Keratinocyte (primary cell): Measurements from ENCODE around the gene KRTAP5-3.

ENCODE experiments used
- CTCF ChIP-seq, 3 experiments: IDR thresholded peaks in 1 of 3; conservative IDR thresholded peaks in 1 of 3; optimal IDR thresholded peaks in 1 of 3; 2 replicates in 2 of 3; 3 replicates in 1 of 3; pipeline versions ENCODE3 to v1.5.1; 2011; ENCODE audit warnings: low read length in 3 of 3, mild to moderate bottlenecking in 3 of 3, moderate library complexity in 2 of 3, control low read depth in 1 of 3, inconsistent platforms in 1 of 3; ENCODE audit not compliant: insufficient read depth in 2 of 3; ENCODE audit errors: extremely low read depth in 1 of 3
- EZH2 ChIP-seq: IDR thresholded peaks from one replicate; pipeline ENCODE4 v1.6.1; 2012; ENCODE audit warnings: inconsistent platforms, mild to moderate bottlenecking, low read length, moderate library complexity

- TF ChIP-seq EZH2: no peak
- no peak for TF ChIP-seq CTCF (optimal IDR thresholded peaks at IDR 0.05 in 1 of 3, IDR thresholded peaks at IDR 0.05 in 1 of 3, conservative IDR thresholded peaks at IDR 0.05 in 1 of 3; ENCODE audit: extremely low read depth in 1 of 3, insufficient read depth in 2 of 3, low read length in 3 of 3)
Observed at GRCh38 chr11:1656670-1657069, 48.4 kb upstream of the KRTAP5-3 start.
